HuH-7.5 (cell line): ENCODE measurements around the gene RBM12.

Experiments used
- DNase-seq: peaks from one replicate; pipeline ENCODE4 v3.0.0; 2011; ENCODE audit warnings: low spot score

The RBM12 gene

GRCh38 chr20:35653893-35654292, 10.8 kb downstream of the RBM12 start:
- DNase-seq: no peak

- DNase-seq: no peak
Measured at GRCh38 chr20:35653430-35653734, 11.3 kb downstream of the RBM12 start.

GRCh38 chr20:35652641-35653429, 11.9 kb downstream of the RBM12 start:
- DNase-seq: no peak

- DNase-seq: no peak
Measured at GRCh38 chr20:35651958-35652357, 12.7 kb downstream of the RBM12 start.

GRCh38 chr20:35650632-35651031, 14.1 kb downstream of the RBM12 start:
- no peak for DNase-seq

DNA sequence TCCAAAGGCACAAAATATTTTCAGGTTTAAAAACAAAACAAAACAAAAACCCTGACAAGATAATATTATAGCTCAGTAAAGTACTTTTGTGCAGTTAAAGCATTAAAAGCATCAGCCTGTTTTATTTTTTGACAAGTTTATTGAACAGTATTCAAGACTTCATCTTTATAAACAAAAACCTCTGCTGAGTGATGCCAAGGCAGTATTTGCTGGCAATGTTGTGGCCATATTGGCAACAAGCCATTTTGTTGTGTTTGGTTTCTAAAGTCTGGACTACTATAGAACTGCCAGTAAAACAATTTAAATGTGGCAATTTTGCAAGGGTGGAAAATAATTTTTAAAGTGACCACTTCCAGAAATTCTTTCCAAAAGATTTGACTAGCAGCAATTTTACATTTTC, 15.9 kb downstream of the RBM12 start:
- DNase-seq: no peak

GRCh38 chr20:35644806-35645205, 19.9 kb downstream of the RBM12 start:
- no peak for DNase-seq

DNA sequence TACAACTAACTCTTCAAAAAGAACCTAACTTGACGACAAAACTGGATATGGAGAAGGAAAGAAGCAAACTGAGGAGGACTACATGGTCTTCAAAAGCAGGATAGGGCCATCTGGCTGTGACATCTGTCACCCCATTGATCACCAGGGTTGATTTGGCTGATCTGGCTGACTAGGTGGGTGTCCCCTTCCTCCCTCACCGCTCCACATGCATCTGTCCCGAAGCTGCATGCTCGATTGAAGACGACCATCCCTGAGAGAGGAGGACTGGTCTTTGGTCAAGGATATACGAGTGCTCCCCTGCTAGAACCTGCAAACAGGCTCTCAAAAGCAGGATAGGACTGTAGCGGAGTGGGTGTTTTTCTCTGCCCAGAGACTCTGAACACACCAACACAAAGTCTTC, 21.7 kb downstream of the RBM12 start:
- no peak for DNase-seq

DNA sequence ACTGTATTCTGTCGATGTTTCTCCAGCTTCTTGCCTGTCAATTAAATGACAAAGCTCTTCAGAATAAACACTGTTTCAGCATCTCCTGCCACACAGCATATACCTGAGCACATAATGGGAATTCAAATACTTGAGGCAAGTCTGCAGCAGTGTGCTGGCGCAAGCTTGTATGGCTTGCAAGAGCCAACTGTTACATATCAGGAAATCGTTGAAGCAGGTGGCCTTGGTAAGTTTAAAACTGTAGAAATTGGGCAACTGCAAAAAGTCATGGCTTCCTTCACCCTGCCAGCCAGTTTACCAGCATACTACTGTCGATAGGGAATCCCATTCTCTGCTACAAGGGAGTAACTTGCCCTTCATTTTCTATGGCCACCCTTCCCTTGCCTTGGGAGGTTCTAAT, 23.0 kb downstream of the RBM12 start:
- no peak for DNase-seq

DNA sequence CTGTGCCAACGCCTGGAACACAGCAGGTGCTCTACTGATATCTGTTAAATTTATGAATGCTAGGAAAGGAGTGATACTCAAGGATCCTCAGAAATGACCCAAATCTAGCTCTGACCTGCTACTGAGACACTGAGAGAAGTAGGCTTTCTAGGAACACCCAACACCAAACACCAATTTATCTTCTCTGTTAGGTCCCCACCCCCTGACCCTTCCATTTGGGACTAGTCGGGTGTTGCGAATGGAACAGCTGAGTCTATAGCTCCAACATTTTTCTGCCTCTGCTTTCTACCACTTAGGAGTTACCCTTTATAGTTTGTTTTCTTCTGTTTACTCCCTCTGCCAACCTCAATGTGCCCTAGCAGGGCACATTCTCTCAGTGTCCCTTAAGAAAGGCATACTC, 24.0 kb downstream of the RBM12 start:
- DNase-seq: no peak

DNA sequence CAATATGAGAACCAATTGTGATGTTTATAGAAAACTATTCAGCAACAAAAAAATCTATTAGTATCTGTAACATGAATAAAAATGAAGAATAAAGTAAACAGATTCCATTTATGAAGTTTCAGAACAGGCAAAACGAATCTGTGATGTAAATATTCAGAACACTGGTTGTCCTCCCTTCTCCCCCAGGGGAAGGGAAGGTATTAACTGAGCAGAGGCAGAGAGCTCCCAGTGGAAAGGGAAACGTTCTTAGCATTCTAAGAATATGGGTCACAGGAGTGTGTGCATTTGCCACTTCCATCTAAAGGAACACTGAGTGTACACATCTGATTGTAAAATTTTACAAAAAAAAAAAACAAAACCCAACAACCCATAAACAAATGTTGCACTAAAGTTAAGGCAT, 25.9 kb downstream of the RBM12 start:
- no peak for DNase-seq

GRCh38 chr20:35637276-35637675, 27.4 kb downstream of the RBM12 start:
- no peak for DNase-seq

DNA sequence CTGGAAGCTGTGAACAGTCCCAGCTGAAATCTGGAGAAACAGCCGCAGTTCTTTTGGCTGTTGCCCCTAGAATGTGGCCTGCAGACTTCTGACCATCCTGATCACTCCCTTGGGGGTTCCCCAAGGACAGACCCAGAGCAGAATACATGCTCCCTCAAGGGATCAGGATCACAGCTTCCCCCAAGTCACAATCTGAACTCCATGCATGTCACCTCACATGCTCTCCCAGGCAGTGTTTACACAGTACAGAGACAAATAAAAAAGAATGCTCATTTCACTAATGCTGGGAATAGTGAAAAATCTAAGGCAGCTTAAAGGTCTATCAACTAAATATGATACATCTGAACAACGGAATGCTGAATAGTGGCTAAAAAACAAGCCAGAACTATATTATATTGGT, 28.6 kb downstream of the RBM12 start:
- peak; percentile 52 for DNase-seq

DNA sequence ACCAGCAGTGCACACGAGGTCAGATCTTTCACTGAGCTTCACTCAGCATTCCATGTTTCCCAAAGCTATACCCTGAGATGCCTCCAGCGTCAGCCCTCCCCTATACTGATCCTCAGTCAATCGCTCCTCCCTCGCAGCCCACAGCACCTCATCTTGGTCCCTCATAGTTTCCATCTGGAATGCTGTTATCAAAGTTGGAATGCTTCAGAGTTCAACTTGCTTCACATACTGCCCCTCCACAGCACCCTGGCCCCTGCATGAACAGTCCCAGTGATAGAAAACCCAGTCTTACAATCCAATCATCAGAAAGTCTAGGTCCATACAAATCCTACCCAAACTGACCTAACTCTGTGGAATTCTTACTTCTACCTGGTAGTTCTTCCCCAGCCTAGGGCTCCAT, 29.0 kb downstream of the RBM12 start:
- DNase-seq: no peak

- no peak for DNase-seq
Measured at GRCh38 chr20:35632539-35633115, 32.1 kb downstream of the RBM12 start.

GRCh38 chr20:35630636-35631035, 34.1 kb downstream of the RBM12 start:
- DNase-seq: no peak

DNA sequence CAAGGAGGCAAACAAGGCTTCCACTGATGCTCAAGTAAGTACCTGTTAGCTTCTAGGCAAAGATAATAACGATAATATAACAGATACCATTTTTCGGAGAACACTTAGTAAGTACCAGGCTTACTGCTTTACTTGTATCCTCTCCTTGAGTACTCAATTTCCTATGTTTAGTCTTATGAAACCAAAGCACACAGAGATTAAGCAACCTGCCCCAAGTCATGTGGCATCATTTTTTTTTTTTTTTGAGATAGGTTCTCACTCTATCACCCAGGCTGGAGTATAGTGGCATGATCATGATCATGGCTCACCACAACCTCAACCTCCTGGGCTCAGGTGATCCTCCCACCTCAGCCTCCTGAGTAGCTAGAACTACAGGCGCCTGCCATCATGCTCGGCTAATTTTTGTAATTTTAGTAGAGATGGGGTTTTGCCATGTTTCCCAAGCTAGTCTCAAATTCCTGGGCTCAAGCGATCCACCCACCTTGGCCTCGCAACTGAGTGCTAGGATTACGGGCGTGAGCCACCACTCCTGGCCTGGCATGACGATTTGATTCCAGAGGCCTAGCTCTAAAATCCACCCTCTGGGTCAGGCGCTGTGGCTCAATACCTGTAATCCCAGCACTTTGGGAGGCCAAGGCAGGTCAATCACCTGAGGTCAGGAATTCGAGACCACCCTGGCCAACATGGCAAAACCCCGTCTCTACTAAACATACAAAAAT, 35.1 kb downstream of the RBM12 start:
- DNase-seq: no peak

DNA sequence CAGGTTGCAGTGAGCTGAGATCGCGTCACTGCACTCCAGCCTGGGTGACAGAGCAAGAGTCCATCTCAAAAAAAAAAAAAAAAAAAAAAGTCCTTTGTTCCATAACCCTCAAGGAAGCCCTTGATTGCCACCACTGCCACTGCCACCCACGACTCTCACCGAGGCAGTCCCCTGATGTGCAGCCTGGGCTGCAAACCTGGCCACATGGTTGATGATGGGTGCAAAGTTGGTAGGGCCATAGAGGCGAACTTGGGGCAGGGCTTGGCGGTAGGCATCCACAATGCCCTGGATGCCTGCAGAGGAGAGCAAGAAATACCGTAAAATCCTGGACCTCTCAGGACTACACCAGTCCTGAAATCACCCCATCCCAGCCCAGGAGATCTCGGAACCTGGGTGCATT, 37.6 kb downstream of the RBM12 start:
- DNase-seq: no peak

GRCh38 chr20:35626386-35627001, 38.2 kb downstream of the RBM12 start:
- no peak for DNase-seq

DNA sequence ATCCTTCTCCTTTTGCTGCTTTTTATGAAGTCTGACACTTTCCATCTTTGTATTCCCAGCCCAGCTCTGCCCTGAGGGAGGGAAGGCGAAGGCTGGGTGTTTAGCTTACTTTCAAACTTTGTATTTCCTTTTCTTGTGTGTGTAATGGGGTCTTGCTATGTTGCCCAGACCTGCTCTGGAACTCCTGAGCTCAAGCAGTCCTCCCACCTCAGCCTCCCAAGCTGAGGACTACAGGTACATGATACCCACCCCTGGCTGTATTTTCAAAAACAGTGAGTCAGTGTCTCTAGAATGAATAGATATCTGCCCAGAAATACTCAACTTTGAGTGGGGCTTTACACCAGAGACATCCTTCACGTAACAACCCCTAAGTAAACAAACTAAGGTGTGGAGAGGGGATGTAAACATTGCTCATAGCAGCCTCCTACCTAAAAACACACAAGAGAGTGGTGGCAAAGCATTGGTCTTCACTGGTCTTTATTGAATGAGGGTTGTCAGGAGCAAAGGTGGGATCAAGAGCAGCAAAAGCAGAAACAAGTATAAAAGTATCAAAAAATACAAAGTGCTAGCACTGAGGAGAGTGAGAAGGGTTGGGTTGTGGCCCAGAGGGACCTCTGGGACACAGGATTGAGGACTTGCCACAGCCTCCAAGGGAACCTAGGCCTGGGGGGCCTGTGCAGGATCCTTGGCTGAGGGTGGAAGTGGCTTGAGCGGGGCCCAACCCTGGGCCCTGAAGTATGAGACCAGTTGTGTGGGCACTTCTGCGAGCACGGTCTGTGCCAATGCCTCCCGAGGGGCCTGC, 38.9 kb downstream of the RBM12 start:
- no peak for DNase-seq

- DNase-seq: no peak
Measured at GRCh38 chr20:35621560-35621946, 43.1 kb downstream of the RBM12 start.

DNA sequence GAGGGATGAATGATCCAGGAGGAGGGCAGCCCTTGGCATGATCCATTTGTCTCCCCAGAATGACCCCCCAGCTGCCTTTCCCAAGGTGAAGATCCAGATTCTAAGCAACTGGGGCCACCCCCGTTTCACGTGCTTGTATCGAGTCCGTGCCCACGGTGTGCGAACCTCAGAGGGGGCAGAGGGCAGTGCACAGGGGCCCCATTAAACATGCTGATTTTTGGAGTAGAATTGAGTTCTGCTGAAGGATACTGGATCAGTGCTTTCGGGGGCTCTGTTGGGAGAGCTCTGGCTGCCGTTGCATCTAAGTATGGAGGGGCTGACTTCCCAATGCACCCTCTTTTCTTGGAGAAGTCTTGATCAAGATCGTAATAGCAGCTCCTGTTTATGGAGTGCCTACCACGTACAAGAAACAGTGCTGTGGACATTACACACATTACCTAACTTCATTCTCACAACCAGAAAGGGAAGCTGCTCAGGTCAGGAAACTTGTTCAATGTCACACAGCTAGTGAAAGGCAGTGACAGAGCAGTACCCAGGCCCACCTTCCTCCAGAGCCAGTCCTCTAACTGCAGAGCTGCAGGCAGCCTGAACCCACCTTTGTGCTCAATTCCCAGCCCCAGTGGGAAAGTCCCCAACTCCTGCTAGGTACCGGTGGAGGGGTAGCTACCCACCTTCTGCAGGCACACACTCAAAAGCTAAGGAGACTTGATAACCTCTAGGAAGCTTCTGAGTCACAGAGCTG, 43.7 kb downstream of the RBM12 start:
- no peak for DNase-seq
